ENCODE data around the gene FKBP6.
A peak's percentile ranks its signal among the peaks of the same experiment; 100 is the strongest.

- TF ChIP-seq POLR2AphosphoS5 (IDR thresholded peaks at IDR 0.05; ENCODE audit: low read depth, low read length) (peak; percentile 74), TAF1 (IDR thresholded peaks at IDR 0.05; ENCODE audit: borderline replicate concordance, insufficient read depth, low read length) (peak; percentile 79; the same call in 1 of the 2 replicates), SIN3A (IDR thresholded peaks at IDR 0.05; ENCODE audit: borderline replicate concordance, insufficient read depth, low read length) (peak; percentile 77; the same call in 1 of the 2 replicates)
- TF ChIP-seq, protein P1, sequence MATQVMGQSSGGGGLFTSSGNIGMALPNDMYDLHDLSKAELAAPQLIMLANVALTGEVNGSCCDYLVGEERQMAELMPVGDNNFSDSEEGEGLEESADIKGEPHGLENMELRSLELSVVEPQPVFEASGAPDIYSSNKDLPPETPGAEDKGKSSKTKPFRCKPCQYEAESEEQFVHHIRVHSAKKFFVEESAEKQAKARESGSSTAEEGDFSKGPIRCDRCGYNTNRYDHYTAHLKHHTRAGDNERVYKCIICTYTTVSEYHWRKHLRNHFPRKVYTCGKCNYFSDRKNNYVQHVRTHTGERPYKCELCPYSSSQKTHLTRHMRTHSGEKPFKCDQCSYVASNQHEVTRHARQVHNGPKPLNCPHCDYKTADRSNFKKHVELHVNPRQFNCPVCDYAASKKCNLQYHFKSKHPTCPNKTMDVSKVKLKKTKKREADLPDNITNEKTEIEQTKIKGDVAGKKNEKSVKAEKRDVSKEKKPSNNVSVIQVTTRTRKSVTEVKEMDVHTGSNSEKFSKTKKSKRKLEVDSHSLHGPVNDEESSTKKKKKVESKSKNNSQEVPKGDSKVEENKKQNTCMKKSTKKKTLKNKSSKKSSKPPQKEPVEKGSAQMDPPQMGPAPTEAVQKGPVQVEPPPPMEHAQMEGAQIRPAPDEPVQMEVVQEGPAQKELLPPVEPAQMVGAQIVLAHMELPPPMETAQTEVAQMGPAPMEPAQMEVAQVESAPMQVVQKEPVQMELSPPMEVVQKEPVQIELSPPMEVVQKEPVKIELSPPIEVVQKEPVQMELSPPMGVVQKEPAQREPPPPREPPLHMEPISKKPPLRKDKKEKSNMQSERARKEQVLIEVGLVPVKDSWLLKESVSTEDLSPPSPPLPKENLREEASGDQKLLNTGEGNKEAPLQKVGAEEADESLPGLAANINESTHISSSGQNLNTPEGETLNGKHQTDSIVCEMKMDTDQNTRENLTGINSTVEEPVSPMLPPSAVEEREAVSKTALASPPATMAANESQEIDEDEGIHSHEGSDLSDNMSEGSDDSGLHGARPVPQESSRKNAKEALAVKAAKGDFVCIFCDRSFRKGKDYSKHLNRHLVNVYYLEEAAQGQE (IDR thresholded peaks at IDR 0.05; ENCODE audit: insufficient read depth in 1 of 2, low read depth in 2 of 2, low read length in 2 of 2) = no peak
Observed at GRCh38 chr7:73308665-73309214, 19.2 kb upstream of the FKBP6 start, which contains the start of gene NSUN5.
